DOHH2 (cell line): ENCODE measurements around the gene KL.

Experiments used
- EZH2phosphoT487 ChIP-seq: fragments of 200-600 bp; sonication (generic); IDR thresholded peaks from 2 replicates; pipeline ENCODE4 v1.6.1; 2017; ENCODE audit warnings: borderline replicate concordance, mild to moderate bottlenecking, antibody characterized with exemption, low read length, moderate library complexity, mixed read lengths
- TF ChIP-seq, protein P1 (sequence below): fragments of 200-600 bp; sonication (generic); IDR thresholded peaks from one replicate; pipeline ENCODE4 v1.5.1; 2014; ENCODE audit warnings: antibody characterized with exemption, mild to moderate bottlenecking, low read depth, low read length; ENCODE audit not compliant: poor library complexity, severe bottlenecking

DNA sequence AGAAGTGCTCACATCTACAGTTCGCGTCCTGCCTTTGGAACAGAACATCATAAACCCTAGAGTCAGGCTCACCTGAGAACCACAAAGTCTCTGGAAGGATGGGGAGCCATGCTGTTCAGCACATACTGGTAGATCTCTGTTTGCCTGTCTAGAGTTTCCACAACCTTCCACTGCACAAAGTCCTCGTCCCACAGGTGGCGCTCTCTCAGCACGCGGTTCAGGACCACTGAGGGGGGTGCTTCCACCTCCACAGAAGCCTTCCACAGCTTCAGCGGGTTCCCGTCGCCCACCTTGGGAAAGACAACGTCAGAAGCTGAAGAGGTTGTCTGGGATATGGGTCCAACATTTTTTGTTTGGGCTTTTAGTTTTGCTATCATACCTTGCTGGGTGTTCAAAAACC lies 93.6 kb downstream of the KL start:
- TF ChIP-seq, protein P1, sequence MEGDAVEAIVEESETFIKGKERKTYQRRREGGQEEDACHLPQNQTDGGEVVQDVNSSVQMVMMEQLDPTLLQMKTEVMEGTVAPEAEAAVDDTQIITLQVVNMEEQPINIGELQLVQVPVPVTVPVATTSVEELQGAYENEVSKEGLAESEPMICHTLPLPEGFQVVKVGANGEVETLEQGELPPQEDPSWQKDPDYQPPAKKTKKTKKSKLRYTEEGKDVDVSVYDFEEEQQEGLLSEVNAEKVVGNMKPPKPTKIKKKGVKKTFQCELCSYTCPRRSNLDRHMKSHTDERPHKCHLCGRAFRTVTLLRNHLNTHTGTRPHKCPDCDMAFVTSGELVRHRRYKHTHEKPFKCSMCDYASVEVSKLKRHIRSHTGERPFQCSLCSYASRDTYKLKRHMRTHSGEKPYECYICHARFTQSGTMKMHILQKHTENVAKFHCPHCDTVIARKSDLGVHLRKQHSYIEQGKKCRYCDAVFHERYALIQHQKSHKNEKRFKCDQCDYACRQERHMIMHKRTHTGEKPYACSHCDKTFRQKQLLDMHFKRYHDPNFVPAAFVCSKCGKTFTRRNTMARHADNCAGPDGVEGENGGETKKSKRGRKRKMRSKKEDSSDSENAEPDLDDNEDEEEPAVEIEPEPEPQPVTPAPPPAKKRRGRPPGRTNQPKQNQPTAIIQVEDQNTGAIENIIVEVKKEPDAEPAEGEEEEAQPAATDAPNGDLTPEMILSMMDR = peak; percentile 73
- TF ChIP-seq EZH2phosphoT487 = no peak
